ENCODE results near the gene DAB1.

DAB1 gene

GRCh38 chr1:57060451-57060850, 363.4 kb downstream of the DAB1 start:
- no peak for DNase-seq

GRCh38 chr1:57058652-57059501, 365.0 kb downstream of the DAB1 start:
- no peak for DNase-seq

- DNase-seq: no peak
Observed at GRCh38 chr1:57048856-57049255, 375.0 kb downstream of the DAB1 start.

- DNase-seq: no peak
Observed at GRCh38 chr1:57046462-57046861, 377.4 kb downstream of the DAB1 start.

GRCh38 chr1:57041901-57042300, 382.0 kb downstream of the DAB1 start:
- no peak for DNase-seq

DNA sequence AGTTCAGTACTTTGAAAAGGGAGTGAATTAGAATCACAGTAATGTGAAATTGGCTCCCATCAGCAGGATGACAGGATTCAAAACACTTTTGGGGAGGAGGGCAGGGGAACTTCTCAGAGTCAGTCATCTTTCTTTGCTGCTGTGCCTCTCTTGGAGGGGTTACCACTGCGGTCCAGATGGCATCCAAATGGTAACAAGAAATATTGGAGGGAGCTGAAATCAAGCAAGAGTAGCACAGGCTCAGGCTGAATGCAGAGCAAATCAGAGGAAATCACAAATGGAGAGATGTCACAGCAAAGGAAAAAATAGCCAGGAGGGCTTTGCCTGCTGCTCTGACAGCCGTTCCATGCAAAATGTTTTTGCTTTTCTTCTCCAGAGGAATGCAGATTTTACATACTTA, 383.0 kb downstream of the DAB1 start:
- DNase-seq: no peak

DNA sequence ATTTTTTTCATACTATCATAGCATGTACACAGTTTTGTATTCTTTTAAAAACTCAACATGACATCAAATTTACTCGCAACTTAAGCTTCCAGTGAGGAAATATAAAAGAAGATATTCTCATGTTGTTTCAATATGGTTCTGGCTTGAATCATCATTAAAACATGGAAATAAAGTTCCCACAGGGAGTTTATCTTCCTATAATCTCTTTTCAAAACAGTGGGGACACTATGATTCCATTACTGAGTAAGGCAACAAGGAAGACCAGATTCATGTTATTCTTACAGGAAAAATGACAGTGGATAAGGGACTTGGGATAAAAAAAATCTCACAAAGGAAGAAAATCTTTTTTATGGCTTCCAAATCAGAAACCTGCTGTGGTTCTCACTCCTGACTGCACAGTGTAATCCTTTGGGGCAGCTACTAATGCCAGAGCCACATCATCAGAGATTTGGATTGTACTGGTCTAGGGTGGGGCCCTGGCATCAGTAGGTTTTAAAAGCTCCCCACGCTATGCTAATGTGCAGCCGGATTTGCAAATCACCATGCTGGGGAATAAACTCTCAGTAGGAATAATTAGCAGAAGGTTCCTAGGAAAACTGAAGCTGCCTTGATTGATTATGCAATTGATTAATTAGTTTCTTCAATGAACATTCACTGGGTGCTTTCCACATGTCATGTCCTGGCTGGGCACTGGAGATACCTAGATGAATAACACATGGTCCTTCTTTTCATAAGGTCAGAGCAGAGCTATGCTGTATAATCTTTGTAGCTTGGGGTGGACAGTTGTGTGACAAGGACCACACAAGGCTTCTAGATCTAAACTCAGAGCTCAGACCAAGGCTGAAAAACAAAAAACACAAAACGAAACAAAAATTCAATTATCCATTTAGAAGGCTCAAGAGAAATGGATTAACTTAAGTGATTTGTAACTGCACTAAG, 386.9 kb downstream of the DAB1 start:
- no peak for DNase-seq

- DNase-seq: no peak
Observed at GRCh38 chr1:57034713-57035112, 389.1 kb downstream of the DAB1 start.

DNA sequence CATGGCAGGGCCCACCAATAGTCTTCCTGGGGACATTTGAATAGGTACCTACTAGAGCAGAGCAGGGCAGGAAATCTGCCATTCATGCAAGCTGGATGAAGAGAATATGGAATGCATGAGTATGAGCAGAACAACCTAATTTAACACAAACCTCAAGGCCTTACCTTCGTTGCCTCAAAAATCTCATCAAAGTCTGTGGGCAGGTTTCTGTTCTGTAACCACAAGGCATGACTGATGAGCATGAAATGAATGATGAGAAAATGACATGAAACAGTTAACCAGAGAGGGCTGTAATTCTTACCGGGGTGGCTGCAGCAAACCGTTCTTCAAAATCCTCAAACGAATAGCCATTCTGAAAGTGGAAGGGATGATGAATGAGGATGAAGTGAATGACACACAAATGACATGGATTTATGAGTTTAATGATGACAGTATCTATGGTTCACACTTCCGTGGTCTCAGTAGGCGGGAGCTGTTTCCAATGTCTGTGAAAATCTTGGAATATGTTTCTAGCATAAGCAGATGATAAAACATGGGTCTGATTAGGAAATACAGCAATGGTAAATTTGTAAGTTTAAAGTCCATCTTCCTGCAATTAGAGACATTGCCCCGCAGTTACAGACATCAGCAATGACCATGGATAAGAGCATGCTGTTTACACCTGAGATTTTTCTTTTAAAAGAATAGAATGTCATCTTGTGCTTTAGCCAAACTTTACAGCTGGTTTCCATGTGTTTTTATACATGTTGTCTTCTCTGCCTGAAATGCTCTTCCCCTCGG, 390.4 kb downstream of the DAB1 start:
- DNase-seq: no peak

DNA sequence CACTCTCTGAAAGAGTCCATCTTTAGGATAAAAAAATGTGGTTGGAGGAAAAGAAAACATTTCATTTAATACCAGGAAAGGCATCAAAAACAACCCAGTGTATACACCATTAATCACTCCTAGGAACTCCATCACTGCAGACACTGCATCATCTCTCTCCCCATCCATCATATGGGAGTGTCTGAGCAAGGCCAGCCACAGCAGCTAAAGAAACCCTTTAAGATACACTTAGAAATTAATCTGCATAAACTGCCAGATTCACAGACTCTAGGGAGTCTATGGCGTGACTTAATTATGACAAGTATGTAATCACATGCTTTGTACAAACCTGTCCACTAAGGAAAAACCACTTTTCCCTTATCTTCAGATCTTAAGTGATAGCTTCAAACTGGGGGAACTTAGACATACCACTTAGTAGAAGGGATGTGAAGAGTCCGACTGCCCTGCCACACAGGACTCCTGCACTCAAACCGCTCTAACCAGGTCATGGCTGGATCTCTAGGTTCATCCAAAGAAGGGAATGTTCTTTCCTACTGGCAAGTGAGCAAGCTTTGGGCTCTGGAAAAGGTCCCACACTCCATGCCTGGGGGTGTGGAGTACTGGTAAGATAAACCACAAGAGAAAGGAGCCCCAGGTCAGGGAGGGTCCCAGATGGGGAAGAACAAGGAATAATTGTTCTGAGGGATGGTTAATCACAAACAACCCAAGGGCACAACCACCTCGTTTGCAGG, 397.1 kb downstream of the DAB1 start:
- no peak for DNase-seq

GRCh38 chr1:57024855-57025254, 399.0 kb downstream of the DAB1 start:
- DNase-seq: no peak

DNA sequence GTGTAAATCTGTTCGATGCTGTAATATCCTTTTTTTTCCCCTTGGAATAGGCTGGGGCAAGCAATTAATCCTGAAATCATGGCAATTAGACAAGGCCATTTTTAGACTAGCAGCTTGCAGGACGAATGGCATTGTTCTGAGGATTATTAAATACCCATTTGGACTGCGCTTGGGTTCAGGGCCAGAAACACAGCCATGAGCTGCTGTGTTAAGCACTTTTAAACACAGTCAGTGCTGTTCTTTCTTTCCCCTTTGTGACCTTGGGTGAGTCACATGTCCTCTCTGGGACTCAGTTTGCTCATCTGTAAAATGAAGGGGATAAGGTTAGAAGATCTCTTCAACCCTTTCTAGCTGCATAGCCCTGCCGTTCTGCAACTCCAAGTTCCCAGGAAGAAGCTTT, 399.4 kb downstream of the DAB1 start:
- no peak for DNase-seq

- no peak for DNase-seq
Observed at GRCh38 chr1:57020216-57020615, 403.6 kb downstream of the DAB1 start.

DNA sequence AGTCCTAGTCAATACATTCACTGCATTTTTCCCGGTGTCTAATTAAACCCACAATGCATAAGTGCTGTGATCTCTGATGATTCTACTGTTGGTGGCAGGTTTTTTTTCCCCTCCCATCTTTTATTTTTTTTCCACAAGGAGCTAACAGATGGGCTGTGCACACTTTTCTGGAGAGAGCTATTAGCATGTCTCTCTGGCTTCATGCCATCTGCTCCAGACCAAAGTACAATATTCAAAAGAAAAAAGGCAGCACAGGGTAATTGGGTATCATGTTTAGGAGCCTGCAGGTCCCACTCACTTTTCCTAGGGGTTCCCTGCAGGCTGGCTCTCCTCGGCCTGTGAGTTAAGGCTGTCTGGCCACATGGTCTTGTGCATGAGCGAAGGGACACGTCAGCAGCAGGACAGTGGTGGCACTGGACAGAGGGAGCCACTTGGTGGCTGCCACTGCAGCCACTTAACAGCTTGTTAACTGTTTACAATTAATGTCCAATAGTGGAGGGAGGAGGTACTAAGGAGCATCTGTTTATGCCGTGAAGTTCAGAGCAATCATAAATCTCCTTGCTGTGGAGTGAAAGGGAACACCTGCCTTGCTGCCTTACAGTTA, 404.5 kb downstream of the DAB1 start:
- no peak for DNase-seq

DNA sequence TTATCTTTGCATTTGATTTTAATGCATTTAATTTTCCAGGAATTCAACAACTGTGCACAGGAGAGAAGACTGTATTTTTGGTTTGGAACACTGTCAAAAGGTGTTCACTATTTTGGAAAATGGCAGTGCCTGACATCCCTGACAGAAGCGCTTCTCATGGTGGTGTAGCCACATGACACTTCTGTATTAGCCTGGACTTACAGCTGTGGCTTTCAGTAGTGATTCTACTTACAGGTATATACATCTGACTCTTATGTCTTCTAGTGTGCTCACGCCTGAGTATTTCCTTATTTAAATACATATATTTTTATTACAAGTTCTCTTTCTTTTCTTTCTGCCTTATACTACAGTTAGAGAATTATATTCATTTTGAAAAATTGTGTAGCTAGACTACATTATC, 405.7 kb downstream of the DAB1 start:
- no peak for DNase-seq

DNA sequence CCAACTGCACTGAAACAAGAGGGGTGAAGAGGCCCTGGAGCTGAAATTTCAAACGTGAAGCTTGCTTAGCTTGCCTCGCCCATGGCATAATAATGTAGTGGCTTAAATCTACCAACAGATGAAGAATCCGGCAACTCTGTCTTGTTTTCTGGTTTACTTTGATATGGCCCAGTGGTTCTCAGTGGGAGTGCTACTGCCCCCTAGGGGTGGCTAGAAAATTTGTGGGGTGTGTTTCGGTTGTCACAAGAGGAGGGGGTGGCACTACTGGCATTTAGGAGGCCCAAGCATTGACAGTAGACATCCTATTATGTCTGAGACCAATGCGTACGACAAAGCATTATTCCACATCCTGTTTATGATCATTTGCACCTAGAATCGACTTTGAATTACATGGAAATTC, 406.1 kb downstream of the DAB1 start:
- no peak for DNase-seq

- DNase-seq: no peak
Observed at GRCh38 chr1:57017200-57017599, 406.7 kb downstream of the DAB1 start.

DNA sequence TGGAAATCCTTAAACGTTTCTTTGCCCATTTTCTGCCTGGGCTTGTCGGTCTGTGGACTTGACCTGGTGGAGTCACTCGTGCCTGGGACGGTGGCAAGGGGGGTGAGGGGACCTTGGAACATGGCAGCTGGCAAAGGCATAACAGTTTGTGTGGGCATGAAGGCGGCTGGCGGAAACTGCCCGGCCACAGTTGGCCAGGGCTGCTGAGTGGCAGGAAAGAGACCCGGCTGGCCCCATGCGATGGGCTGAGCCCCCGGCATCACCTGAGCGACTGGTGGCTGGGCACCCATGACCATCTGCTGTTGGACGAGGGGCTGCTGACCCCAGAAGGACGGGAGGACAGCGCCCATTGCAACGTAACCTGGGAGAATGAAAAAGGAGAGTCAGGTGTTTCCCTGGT, 408.8 kb downstream of the DAB1 start:
- DNase-seq: no peak

GRCh38 chr1:57013522-57013921, 410.3 kb downstream of the DAB1 start:
- no peak for DNase-seq

GRCh38 chr1:57012315-57012714, 411.5 kb downstream of the DAB1 start:
- no peak for DNase-seq

- no peak for DNase-seq
Observed at GRCh38 chr1:57010511-57010910, 413.3 kb downstream of the DAB1 start.

DNA sequence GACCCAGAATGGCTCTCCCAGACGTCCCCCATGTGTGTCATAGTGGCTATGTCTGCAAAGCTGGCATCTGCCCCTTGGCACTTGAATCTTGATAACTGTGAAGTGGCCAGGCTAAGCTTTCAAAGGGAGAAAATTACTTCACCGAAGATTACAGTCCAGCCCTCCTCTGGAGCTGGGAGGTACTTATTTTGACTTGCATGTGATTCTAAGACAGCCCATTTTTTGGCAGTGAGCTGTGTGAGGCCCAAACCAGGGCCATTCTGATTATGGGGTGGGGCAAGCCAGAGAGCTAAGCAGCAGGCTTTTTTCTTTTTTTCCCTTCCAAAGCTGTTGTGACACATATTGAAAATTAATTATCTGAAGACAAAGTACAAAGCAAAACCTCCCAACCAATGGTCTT, 415.9 kb downstream of the DAB1 start:
- DNase-seq: no peak

Data from stimulated activated CD4-positive, alpha-beta T cell treated with anti-CD3 and anti-CD28 coated beads, Interleukin-4, amount 100 ng/mL, for 1 hour (primary cell).